Smooth muscle cell of trachea (primary cell): Measurements from ENCODE around the gene SPAG17. TPM values are rescaled to one million over a fixed set of nuclear protein-coding genes. Genes with fewer than 3 reads are reported as not detected.

Experiments used
- total RNA-seq: library from RNA; depleted of rRNA; stranded (reverse); fragments of >200 nt; gene quantifications from 2 replicates; pipeline ENCODE4 v1.2.1, GENCODE V29; 2014

The SPAG17 gene
- under 0.01 TPM in 1 of 2 replicates, not detected in the other for total RNA-seq

GRCh38 chr1:118185084-118185832 is at the start of gene SPAG17:
Gene SPAG17 (minus strand): TSS chr1:118185228. CDS start chr1:118185157, 71 bp downstream.

GRCh38 chr1:117929343-117930172 is 255.5 kb downstream of the SPAG17 start, which contains the start of the genes GDAP2 and WDR3:
Gene GDAP2 (minus strand): TSS chr1:117929621. CDS start chr1:117920357, 9,264 bp downstream.
Gene WDR3 (plus strand): TSS chr1:117929739. CDS start chr1:117933320, 3,581 bp downstream.

